Activated CD8-positive, alpha-beta memory T cell treated with anti-CD3 and anti-CD28 coated beads, Interleukin-2, amount 50 U/mL, for 4 hours (primary cell): ENCODE data around the gene PPM1N.
A peak's percentile ranks its signal among the peaks of the same experiment; 100 is the strongest.

ENCODE experiments used
- DNase-seq: peaks from one replicate; pipeline ENCODE4 v3.0.0-alpha.2; 2020

Gene PPM1N

DNA sequence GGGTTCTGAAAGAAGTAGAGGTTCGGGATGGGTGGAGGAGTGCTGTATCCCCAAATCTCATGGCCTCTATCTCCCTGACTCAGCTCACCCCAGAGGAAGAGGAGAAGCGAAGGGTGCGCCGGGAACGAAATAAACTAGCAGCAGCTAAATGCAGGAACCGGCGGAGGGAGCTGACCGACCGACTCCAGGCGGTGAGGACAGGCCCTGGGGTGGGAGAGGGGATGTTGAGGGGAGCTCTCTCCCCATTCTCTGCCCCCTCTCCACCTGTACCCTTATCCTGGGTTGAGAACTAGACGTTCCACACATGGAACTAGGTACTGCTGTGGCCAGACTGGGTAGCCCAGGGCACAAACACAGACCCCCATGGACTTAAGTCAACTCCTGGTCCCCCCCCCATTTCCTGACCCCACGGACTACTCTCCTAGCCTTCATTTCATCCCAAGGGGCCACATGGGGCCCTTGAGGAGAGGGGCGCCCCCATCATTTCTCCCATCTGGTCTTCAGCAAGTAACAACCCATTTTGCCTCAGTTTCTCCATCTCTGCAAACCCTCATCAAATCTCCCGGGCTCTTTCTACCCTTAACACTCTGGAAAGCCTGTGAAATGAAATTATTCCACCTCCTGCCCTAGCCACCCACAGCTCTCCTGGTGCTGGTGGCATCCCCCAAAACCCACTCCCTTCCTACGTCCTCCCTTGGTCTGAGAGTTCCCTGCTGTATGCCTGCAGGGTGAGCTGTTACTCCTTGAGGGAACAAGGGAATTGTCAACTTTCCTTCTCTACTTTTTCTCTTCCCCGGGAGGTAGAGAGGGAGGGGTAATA lies 26.9 kb upstream of the PPM1N start:
- DNase-seq = no peak

DNA sequence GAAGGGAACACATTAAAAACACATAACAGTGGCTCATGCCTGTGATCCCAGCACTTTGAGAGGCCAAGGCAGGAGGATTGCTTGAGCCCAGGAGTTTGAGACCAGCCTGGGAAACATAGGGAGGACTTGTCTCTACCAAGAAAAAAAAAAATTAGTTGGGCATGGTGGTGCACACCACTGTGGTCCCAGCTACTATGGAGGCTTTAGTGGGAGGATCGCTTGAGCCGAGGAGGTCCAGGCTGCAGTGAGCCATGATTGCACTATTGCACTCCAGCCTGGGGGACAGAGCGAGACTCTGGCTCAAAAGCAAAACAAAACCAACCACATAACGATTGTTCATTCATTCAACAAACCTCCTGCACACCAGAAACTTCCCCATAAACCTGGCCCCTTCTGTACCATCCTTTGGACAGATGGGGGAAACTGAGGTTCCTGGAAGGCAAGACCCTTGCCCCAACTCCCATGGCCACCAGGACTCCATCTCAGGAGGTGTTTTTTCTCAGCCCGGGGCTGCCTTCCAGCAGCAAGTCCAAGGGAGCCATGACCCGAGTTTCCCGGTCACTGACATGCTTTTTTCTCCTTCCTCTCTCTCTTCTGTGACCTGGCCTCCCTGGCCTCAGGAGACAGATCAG lies 26.2 kb upstream of the PPM1N start:
- DNase-seq = no peak

DNA sequence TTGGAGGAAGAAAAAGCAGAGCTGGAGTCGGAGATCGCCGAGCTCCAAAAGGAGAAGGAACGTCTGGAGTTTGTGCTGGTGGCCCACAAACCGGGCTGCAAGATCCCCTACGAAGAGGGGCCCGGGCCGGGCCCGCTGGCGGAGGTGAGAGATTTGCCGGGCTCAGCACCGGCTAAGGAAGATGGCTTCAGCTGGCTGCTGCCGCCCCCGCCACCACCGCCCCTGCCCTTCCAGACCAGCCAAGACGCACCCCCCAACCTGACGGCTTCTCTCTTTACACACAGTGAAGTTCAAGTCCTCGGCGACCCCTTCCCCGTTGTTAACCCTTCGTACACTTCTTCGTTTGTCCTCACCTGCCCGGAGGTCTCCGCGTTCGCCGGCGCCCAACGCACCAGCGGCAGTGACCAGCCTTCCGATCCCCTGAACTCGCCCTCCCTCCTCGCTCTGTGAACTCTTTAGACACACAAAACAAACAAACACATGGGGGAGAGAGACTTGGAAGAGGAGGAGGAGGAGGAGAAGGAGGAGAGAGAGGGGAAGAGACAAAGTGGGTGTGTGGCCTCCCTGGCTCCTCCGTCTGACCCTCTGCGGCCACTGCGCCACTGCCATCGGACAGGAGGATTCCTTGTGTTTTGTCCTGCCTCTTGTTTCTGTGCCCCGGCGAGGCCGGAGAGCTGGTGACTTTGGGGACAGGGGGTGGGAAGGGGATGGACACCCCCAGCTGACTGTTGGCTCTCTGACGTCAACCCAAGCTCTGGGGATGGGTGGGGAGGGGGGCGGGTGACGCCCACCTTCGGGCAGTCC lies 25.5 kb upstream of the PPM1N start:
- no peak for DNase-seq

DNA sequence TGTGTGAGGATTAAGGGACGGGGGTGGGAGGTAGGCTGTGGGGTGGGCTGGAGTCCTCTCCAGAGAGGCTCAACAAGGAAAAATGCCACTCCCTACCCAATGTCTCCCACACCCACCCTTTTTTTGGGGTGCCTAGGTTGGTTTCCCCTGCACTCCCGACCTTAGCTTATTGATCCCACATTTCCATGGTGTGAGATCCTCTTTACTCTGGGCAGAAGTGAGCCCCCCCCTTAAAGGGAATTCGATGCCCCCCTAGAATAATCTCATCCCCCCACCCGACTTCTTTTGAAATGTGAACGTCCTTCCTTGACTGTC lies 24.9 kb upstream of the PPM1N start:
- DNase-seq = no peak

DNA sequence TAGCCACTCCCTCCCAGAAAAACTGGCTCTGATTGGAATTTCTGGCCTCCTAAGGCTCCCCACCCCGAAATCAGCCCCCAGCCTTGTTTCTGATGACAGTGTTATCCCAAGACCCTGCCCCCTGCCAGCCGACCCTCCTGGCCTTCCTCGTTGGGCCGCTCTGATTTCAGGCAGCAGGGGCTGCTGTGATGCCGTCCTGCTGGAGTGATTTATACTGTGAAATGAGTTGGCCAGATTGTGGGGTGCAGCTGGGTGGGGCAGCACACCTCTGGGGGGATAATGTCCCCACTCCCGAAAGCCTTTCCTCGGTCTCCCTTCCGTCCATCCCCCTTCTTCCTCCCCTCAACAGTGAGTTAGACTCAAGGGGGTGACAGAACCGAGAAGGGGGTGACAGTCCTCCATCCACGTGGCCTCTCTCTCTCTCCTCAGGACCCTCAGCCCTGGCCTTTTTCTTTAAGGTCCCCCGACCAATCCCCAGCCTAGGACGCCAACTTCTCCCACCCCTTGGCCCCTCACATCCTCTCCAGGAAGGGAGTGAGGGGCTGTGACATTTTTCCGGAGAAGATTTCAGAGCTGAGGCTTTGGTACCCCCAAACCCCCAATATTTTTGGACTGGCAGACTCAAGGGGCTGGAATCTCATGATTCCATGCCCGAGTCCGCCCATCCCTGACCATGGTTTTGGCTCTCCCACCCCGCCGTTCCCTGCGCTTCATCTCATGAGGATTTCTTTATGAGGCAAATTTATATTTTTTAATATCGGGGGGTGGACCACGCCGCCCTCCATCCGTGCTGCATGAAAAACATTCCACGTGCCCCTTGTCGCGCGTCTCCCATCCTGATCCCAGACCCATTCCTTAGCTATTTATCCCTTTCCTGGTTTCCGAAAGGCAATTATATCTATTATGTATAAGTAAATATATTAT lies 24.3 kb upstream of the PPM1N start:
- no peak for DNase-seq

DNA sequence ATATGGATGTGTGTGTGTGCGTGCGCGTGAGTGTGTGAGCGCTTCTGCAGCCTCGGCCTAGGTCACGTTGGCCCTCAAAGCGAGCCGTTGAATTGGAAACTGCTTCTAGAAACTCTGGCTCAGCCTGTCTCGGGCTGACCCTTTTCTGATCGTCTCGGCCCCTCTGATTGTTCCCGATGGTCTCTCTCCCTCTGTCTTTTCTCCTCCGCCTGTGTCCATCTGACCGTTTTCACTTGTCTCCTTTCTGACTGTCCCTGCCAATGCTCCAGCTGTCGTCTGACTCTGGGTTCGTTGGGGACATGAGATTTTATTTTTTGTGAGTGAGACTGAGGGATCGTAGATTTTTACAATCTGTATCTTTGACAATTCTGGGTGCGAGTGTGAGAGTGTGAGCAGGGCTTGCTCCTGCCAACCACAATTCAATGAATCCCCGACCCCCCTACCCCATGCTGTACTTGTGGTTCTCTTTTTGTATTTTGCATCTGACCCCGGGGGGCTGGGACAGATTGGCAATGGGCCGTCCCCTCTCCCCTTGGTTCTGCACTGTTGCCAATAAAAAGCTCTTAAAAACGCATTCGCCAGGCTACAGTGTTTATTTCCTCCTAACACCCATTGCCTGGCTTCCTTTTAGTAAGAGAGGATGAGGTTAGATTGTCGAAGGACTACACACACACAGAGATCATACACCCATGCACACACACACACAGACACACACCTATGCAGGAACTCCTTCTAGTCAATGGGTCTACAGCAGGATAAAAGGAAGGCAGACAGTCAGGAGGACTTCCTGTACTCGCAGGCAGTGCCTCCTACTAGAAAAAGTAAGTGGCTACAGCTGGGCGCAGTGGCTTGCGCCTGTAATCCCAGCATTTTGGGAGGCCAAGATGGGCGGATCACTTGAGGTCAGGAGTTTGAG lies 23.4 kb upstream of the PPM1N start:
- no peak for DNase-seq

DNA sequence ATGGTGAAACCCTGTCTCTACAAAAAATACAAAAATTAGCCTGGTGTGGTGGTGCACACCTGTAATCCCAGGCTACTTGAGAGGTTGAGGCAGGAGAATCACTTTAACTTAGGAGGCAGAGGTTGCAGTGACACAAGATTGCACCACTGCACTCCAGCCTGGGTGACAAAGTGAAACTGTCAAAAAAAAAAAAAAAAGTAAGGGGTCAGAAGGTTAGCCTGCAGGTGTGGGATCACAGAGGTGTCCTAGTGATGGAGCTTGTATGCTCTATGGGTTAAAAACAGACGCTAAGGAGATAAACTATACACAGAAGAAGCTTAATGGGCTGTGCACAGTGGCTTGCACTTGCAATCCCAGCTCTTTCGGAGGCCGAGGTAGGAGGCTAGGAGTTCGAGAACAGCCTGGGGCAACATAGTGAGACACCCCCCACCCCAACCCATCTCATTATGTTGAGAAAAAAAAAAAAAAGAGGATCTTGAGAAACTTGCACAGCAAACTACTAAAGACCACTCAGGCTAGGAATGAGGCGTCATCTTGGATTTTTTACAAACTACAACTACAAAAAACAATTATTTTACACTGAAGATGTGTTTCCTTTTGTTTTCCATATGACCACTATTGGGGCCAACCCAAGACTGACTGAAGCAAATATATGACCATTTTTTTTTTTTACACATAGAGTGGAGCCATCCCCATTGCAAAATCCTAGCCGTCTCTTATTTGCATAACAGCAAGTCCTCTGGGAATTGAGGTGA lies 22.5 kb upstream of the PPM1N start:
- no peak for DNase-seq

DNA sequence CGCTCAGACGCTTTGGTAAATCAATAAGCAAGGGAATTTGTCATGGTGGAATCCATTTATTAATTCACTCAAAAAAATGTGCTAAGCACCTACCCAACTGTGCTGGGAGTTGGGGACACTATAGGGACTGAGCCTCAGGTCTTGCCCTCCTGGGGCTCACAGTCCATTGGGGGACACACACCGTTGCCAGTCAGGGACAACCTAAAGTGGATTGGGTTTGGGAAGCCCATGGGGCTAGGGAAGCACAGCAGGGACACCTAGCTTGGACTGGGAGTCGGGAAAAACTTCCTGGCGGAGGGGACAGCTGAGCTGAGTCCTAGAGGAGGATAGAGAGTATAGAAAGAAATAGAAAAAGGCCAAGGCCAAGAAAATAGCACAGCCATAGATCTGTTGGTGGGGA lies 21.9 kb upstream of the PPM1N start:
- DNase-seq = no peak

DNA sequence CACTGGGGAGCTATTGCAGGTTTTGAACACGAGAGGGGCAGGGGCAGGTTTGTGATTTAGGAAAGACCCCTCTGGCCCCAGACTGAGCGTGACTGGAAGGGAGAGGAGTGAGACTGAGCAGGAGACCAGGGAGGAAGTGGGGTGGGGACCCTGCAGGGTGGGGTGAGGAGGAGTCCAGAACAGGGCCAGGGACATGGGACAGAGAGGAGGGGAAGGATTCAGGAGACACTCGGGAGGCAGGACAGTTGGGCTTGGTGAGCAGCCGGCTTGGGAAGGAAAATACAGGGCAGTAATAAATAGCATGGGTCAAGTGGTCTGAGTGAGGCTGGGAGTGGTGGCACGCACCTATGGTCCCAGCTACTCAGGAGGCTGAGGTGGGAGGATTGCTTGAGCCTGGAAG lies 21.1 kb upstream of the PPM1N start:
- DNase-seq = no peak

DNA sequence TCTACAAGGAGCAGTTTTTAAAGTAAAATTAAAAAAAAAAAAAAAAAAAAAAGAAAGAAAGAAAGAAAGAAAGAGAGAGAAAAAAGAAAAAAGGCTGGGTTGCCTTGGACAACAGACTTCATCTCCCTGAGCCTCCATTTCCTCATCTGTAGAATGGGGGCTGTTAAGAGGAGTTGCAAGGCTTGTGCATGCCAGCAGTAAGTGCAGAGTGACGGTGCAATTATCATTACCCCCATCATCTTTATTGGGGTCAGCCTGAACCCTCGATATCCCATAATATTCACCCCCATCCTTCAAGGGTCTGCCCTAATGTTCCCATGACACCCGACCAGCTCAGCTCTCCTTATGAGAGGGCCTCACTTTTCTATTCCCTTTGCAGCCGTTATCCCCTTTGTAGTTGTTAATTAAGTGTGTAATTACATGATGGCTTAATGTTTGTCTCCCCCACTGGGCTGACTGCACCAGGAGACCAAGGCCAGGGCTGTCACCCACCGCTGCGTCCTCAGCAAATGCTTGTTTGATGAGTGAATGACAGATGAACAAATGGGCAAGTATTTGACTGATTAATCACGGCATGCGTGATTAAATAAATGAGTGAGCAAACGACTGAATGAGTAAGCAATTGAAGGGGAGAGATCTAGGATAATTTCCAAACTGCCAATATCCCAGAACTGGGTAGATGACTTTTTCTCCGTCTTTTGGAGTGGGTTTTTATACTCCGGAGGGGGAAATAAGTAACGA lies 20.4 kb upstream of the PPM1N start:
- DNase-seq = no peak

DNA sequence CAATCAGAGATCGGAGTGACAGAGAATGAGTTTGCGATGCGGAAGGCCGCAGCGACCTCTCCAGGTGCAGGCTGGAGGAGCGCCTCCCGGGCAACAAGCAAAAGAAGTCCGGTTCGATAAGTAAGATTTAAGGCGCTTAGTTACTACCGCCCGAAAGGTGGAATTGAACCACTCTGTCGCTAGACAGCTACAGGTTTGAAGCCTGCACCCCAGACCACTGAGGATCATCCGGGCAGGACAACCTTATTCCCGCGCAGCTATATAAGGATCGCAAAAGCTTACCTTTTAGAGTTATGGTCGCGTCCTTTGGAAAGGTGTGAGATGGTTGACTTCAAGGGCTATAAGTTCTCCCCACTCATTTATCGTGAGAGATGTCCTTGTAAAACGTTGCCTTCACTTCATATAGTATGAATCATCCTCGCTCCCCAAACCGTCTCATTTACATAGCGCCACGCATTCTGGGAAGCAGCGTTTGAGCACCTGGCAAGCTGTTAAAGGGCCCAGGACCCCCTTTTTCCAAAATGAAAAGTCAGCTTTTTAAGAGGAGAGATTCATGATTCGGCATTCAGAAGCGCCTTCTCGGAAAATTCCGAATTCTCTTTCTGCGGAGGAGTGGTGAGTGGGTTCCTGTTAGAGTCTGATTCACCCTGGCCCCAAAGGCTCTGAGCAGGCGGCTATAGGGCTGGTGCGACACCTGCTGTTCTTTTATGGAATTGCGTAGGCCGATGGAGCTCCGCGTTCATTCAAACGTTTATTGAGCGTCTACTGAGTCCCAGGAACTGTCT lies 19.6 kb upstream of the PPM1N start:
- DNase-seq = peak; percentile 90

DNA sequence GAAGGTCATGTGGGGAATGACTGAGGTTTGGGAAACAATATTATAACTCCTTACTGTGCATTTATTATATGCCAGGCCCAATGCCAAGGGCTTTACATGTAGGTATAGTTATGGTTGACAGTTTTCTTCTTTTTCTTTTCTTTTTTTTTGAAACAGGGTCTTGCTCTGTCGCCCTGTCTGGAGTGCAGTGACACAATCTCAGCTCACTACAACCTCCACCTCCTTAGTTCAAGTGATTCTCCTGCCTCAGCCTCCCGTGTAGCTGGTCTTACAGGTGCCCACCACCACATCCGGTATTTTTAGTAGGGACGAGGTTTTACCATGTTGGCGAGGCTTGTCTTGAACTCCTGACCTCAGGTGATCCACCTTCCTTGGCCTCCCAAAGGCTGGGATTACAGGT lies 15.2 kb upstream of the PPM1N start:
- DNase-seq = no peak

DNA sequence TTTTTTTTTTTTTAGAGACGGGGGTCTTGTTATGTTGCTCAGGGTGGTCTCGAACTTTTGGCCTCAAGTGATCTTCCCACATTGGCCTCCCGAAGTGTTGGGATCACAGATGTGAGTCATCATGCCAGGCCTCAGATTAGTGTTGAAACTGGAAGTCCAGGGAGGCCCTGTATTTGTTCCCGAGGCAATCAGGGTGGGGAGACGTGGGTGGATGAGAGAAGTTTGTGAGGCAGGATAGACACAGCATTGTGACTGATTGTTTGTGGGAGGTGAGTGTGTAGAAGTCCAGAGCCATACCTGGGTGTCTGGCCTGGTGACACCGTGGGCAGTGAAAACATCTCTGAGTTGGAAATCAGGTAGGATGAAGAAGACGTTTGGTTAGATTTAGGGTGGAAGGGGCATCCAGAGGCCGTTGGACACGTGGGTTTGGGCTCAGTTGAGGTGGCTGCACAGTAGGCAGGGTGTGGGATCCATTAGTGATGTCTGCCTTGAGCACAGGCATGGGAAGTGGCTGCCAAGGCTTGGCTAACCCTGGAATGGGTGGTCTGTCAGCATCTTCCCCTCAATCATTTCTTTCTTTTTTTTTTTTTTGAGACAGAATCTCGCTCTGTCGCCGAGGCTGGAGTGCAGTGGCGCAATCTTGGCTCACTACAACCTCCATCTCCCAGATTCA lies 13.8 kb upstream of the PPM1N start:
- no peak for DNase-seq

DNA sequence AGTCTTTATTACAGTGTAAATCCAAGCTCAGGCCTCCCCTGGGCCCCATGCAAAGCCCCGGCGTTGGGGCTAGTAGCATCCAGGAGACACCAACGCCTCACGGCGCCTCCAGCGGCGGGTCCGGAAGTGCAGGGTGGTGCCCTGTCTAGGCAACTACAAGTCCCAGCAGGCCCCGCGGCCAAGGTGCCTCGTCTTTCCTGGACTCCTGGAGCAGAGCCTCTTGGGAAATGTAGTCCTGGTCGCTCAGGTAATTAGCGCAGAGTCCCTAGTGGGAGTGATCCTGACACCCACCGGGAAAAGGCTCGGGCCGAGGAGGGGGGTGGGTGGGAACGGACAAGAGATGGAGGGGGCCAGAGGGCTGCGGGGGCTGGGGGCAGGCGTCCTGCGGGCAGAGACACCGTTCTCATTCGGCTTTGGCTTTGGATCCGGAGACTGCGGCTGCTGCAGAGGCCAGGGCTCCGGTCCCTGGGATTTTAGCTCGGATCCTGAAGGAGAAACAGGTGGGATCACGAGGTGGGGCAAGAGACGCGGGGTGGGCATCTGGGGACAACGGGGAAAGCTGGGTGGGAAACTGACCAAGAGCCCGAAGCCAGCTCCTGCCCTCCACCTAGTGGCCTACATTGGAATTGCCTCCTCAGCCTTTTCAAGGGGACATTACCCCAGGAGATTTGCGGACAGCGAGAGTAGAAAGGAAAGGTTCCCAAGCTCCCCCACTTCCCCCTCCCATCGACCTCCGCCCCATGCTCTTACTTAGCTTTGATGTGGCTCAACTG lies 12.8 kb upstream of the PPM1N start:
- peak; percentile 98 for DNase-seq

DNA sequence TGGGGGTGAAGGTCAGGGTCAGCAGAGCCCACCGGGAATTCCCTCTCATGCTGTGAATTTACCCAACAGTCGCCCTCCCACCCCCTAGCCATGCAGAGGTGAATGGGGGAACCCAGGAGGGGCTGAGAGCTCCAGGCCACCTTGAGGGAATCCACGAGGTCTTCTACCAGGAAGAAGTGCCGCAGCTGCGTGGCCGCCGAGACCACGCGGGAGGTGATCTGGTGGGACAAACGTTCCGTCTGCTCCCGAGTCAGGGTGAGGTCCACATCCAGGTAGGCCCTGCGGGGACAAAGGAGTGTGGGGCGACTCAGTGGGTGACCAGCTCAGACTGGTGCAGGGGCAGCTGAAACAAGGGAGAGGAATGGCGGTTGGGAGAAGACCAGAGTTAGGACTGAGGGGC lies 9.5 kb upstream of the PPM1N start:
- no peak for DNase-seq

DNA sequence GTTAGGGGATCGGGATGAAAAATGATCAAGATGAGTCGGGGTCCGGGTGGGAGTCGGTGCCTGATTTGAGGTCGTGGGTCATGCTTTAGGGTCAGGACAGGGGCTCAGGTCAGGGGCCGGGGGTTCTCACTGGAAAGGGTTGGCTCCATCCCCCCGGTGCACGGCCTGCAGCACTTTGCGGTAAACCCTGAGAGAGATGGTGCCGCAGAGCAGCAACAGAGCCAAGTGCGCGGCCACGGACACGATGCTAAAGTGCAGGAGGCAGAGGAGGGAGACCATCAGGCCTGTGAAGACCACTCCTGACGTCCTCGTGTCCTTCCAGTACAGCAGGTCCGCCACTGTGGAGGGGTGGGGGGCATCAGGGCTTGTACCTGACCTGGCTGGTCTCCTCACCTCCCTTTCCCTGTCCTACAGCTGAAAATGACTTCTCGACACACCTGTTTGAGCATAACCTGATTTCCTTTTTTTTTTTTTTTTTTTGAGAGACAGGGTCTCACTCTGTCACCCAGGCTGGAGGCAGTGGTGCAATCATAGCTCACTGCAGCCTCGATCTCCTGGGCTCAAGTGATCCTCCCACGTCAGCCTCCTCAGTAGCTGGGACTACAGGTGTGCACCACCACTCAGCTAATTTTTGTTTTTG lies 8.9 kb upstream of the PPM1N start:
- no peak for DNase-seq

DNA sequence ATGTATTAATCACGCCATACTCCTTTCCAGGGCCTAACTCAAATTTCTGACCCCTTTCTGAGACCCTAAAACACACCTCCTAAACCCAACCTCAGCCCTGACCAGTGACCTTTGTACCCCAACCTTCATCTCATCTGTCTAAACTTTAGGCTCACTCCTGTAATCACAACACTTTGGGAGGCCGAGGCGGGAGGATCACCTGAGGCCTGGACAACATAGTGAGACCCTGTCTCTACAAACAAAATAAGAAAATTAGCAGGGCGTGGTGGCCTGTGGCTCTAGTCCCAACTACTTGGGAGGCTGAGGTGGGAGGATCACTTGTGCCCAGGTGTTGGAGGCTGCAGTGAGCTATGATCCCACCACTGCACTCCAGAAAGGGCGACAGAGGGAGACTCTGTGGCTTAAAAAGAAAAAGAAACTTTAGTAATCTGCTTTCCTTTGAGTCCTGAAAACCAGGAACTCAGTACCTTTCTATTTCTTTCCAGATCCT lies 6.1 kb upstream of the PPM1N start:
- DNase-seq = no peak
